Measurements from ENCODE around the gene GNL2. TPM values are rescaled to one million over a fixed set of nuclear protein-coding genes. Genes with fewer than 3 reads are reported as not detected.

GNL2 gene
- total and polyA plus RNA-seq, 5 donors = 22.2 to 33.5 (median 26.3) TPM

- ATAC-seq (no peak), DNase-seq (no peak)
- intact Hi-C loops (cut with DNase I) = no loop called here
- Histone ChIP-seq H3K9me3 (ENCODE audit: control insufficient read depth, low read length) (no peaks in the 10 kb centered on the region), H3K27me3 (ENCODE audit: control insufficient read depth, insufficient read depth) (no peaks in the 10 kb centered on the region), H3K4me3 (ENCODE audit: low read length) (no peak overlapping the region), H3K4me1 (ENCODE audit: control insufficient read depth, insufficient read depth, low read length) (no peaks in the 10 kb centered on the region), H3K27ac (ENCODE audit: low read length) (no peak overlapping the region)
- WGBS = 46% methylated on average over 7 of the region's 7 CpGs
These were observed 34.1 kb upstream of the GNL2 start for GRCh38 chr1:37629726-37630425.

DNA sequence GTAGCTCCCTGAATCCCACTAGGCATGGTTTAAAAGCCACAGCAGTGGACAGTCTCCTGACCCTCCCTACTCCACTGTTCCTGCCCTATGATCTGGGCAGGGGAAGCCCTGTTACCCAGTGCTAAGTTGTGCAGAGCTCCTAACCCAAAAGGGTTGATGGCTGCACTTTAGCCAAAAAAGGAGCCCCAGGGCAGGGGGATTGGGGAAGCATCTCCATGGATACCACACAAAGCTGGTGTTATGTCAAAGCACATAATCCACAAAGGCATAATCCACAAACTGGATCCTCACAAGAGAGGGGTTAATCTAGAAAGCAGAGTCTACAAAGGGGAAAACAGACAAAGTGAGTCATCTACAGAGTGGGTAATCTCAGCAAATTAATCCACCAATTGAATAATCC, 33.3 kb upstream of the GNL2 start:
- DNase-seq (no peak), ATAC-seq (no peak)
- intact Hi-C loops (cut with DNase I) = no loop called here
- Histone ChIP-seq H3K27me3 (ENCODE audit: control insufficient read depth, insufficient read depth) (no peaks in the 10 kb centered on the region), H3K4me1 (ENCODE audit: control insufficient read depth, insufficient read depth, low read length) (no peaks in the 10 kb centered on the region), H3K27ac (ENCODE audit: low read length) (no peak overlapping the region), H3K4me3 (ENCODE audit: low read length) (no peak overlapping the region), H3K9me3 (ENCODE audit: control insufficient read depth, low read length) (no peaks in the 10 kb centered on the region)

DNA sequence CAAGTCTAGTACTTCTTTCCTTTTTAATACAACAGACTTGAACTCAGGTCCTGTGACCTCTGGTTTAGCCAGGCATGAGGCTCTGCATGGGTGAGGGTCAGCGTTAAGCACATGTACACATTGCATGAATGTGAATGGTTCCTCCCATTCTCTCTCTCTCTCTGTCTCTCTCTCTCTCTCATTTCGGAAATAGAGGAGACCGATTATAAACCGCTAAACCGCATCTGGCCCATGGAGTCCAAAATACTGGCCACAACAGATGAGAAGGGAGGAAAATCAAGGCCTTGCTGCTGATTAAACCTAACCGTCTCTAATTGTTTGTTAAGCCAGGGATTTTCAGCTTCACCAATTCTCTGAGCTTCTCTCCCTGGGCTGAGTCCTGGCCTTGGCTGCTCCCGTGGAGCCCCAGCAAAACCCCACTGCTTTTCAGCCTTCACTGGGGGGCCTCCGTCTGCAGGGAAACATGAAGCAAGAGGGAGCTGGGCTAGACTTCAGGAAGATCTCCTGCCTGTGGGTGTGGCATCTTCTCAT, 32.4 kb upstream of the GNL2 start:
- H3K27me3 ChIP-seq (ENCODE audit: control insufficient read depth, insufficient read depth) = no peaks in the 10 kb centered on the region
- no peak overlapping the region for H3K27ac ChIP-seq (ENCODE audit: low read length)
- DNase-seq (no peak), ATAC-seq (no peak)
- no peak overlapping the region for H3K4me3 ChIP-seq (ENCODE audit: low read length)
- no peaks in the 10 kb centered on the region for H3K9me3 ChIP-seq (ENCODE audit: control insufficient read depth, low read length)
- intact Hi-C loops (cut with DNase I) = no loop called here
- no peaks in the 10 kb centered on the region for H3K4me1 ChIP-seq (ENCODE audit: control insufficient read depth, insufficient read depth, low read length)
- 72% methylated on average over 8 of the region's 8 CpGs for WGBS

DNA sequence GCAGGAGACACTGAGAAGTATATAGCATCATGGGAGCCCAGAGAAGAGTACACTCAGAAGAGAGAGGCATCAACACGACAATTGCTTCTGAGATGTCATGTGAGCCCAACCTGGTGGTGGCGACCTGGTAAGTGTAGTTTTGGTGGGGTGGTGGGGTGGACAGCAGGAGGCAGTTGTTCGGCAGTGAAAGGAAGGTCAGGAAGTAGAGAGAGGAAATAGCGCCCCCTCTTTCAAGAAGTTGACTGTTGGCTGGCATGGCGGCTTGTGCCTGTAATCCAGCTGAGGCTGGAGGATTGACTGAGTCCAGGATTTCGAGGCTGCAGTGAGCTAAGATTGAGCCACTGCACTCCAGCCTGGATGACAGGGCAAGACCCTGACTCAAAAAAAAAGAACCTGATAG, 26.4 kb upstream of the GNL2 start:
- Histone ChIP-seq H3K4me3 (ENCODE audit: low read length) (no peak overlapping the region), H3K9me3 (ENCODE audit: control insufficient read depth, low read length) (no peaks in the 10 kb centered on the region), H3K27ac (ENCODE audit: low read length) (no peak overlapping the region), H3K27me3 (ENCODE audit: control insufficient read depth, insufficient read depth) (no peaks in the 10 kb centered on the region), H3K4me1 (ENCODE audit: control insufficient read depth, insufficient read depth, low read length) (no peaks in the 10 kb centered on the region)
- DNase-seq = no peak
- intact Hi-C loops (cut with DNase I) = no loop called here
- ATAC-seq = no peak
- 47% methylated on average over 6 of the region's 6 CpGs for WGBS

DNA sequence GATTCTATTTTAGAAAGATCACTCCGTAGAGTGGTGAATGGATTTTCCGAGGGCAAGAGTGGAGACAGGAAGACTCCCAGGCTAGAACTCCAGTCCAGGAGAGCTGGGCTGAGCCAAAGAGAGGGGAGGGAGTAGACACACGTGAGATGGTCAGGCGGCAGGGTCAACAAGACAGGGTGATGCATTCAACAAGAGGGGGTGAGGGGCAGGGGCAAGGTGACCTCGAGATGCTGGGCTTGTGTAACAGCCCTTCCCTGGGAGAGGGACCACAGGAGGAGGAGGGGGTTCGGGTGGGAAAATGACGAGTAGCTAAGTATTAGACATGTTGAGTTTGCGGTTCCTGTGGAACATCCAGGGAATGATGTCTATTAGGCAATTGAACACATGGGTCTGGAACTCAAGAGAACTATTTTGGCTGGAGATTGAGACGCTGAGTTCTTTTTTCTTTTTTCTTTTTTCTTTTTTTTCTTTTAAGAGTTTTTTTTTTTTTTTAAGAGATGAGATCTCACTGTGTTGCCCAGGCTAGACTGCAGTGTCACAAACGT, 25.7 kb upstream of the GNL2 start:
- DNase-seq = no peak
- no peaks in the 10 kb centered on the region for H3K9me3 ChIP-seq (ENCODE audit: control insufficient read depth, low read length)
- H3K4me3 ChIP-seq (ENCODE audit: low read length) = no peak overlapping the region
- no peak overlapping the region for H3K27ac ChIP-seq (ENCODE audit: low read length)
- WGBS = 57% methylated on average over 10 of the region's 10 CpGs
- intact Hi-C loops (cut with DNase I) = no loop called here
- no peaks in the 10 kb centered on the region for H3K27me3 ChIP-seq (ENCODE audit: control insufficient read depth, insufficient read depth)
- no peaks in the 10 kb centered on the region for H3K4me1 ChIP-seq (ENCODE audit: control insufficient read depth, insufficient read depth, low read length)
- no peak for ATAC-seq

- DNase-seq (no peak), ATAC-seq (no peak)
- no peaks in the 10 kb centered on the region for H3K9me3 ChIP-seq (ENCODE audit: control insufficient read depth, low read length)
- no peak overlapping the region for H3K27ac ChIP-seq (ENCODE audit: low read length)
- whole genome bisulfite sequencing = 79% methylated on average over 6 of the region's 6 CpGs
- H3K4me1 ChIP-seq (ENCODE audit: control insufficient read depth, insufficient read depth, low read length) = no peaks in the 10 kb centered on the region
- no peak overlapping the region for H3K4me3 ChIP-seq (ENCODE audit: low read length)
- intact Hi-C loops (cut with DNase I) = no loop called here
- H3K27me3 ChIP-seq (ENCODE audit: control insufficient read depth, insufficient read depth) = no peaks in the 10 kb centered on the region
These were observed 25.0 kb upstream of the GNL2 start for GRCh38 chr1:37620707-37621106.

GRCh38 chr1:37616330-37616729, 20.6 kb upstream of the GNL2 start:
- no peaks in the 10 kb centered on the region for H3K27me3 ChIP-seq (ENCODE audit: control insufficient read depth, insufficient read depth)
- intact Hi-C loops (cut with DNase I) = loop anchor here in 1 of 4 donors (10.0 kb wide), 1 partner anchor 58 kb away; no protein-coding TSS in a partner anchor
- H3K27ac ChIP-seq (ENCODE audit: low read length) = no peak overlapping the region
- DNase-seq = no peak
- no peak overlapping the region for H3K4me3 ChIP-seq (ENCODE audit: low read length)
- ATAC-seq = no peak
- 76% methylated on average over 14 of the region's 14 CpGs for WGBS
- no peaks in the 10 kb centered on the region for H3K9me3 ChIP-seq (ENCODE audit: control insufficient read depth, low read length)
- H3K4me1 ChIP-seq (ENCODE audit: control insufficient read depth, insufficient read depth, low read length) = no peaks in the 10 kb centered on the region

- 81% methylated on average over 5 of the region's 5 CpGs for WGBS
These were observed 18.4 kb upstream of the GNL2 start for GRCh38 chr1:37614105-37614504.

DNA sequence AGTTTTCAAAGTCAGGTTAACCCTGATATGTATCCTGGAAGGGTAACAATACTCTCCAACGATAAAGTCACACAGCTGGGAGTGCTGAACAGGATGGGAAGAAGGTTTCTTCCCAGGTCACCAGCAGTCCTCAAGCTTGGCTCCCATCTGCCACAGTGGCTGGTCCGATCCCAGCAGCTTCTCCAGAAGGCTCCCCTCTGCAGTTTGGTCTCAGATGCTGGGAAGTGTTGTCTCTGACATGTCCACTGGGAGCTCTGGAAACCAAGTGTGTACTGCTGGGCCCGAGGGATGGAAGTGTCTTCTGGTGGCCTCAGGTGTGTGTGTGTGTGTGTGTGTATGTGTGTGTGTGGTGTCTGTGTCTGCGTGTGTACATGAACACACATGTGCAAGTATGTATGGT, 16.4 kb upstream of the GNL2 start:
- Histone ChIP-seq H3K4me1 (ENCODE audit: control insufficient read depth, insufficient read depth, low read length) (no peaks in the 10 kb centered on the region), H3K4me3 (ENCODE audit: low read length) (no peak overlapping the region), H3K27ac (ENCODE audit: low read length) (no peak overlapping the region), H3K9me3 (ENCODE audit: control insufficient read depth, low read length) (no peaks in the 10 kb centered on the region), H3K27me3 (ENCODE audit: control insufficient read depth, insufficient read depth) (no peaks in the 10 kb centered on the region)
- 63% methylated on average over 4 of the region's 4 CpGs for WGBS
- DNase-seq (no peak), ATAC-seq (no peak)
- intact Hi-C loops (cut with DNase I) = loop anchor here in 1 of 4 donors (10.0 kb wide), 1 partner anchor 63 kb away; no protein-coding TSS in a partner anchor

More at GRCh38 chr1:37614105-37614504, 18.4 kb upstream of the GNL2 start:
- DNase-seq = no peak
- Histone ChIP-seq H3K4me3 (ENCODE audit: low read length) (no peak overlapping the region), H3K27ac (ENCODE audit: low read length) (no peak overlapping the region), H3K27me3 (ENCODE audit: control insufficient read depth, insufficient read depth) (no peaks in the 10 kb centered on the region), H3K9me3 (ENCODE audit: control insufficient read depth, low read length) (no peaks in the 10 kb centered on the region), H3K4me1 (ENCODE audit: control insufficient read depth, insufficient read depth, low read length) (no peaks in the 10 kb centered on the region)
- ATAC-seq = no peak
- intact Hi-C loops (cut with DNase I) = loop anchor here in 1 of 4 donors (10.0 kb wide), 1 partner anchor 61 kb away; no protein-coding TSS in a partner anchor

- Histone ChIP-seq H3K4me1 (ENCODE audit: control insufficient read depth, insufficient read depth, low read length) (no peaks in the 10 kb centered on the region), H3K27me3 (ENCODE audit: control insufficient read depth, insufficient read depth) (no peaks in the 10 kb centered on the region), H3K4me3 (ENCODE audit: low read length) (no peak overlapping the region), H3K9me3 (ENCODE audit: control insufficient read depth, low read length) (no peaks in the 10 kb centered on the region), H3K27ac (ENCODE audit: low read length) (no peak overlapping the region)
- no peak for ATAC-seq
- DNase-seq = no peak
- 70% methylated on average over 2 of the region's 2 CpGs for WGBS
- intact Hi-C loops (cut with DNase I) = loop anchor here in 1 of 4 donors (10.0 kb wide), 1 partner anchor 65 kb away; no protein-coding TSS in a partner anchor
These were observed 14.3 kb upstream of the GNL2 start for GRCh38 chr1:37609994-37610393.

GRCh38 chr1:37609002-37609401, 13.3 kb upstream of the GNL2 start:
- no peaks in the 10 kb centered on the region for H3K4me1 ChIP-seq (ENCODE audit: control insufficient read depth, insufficient read depth, low read length)
- H3K27me3 ChIP-seq (ENCODE audit: control insufficient read depth, insufficient read depth) = no peaks in the 10 kb centered on the region
- no peak overlapping the region for H3K27ac ChIP-seq (ENCODE audit: low read length)
- no peak overlapping the region for H3K4me3 ChIP-seq (ENCODE audit: low read length)
- no peak for DNase-seq
- ATAC-seq = no peak
- 28% methylated on average over 2 of the region's 2 CpGs for WGBS
- intact Hi-C loops (cut with DNase I) = no loop called here
- no peaks in the 10 kb centered on the region for H3K9me3 ChIP-seq (ENCODE audit: control insufficient read depth, low read length)
